Activated CD4-positive, alpha-beta T cell treated with anti-CD3 and anti-CD28 coated beads, Interleukin-2, Interleukin-6, amounts not matched to agents 100 ng/mL and 50 ng/mL, durations not matched to agents 16 hours and 8 hours (primary cell): ENCODE data around the gene YTHDF2.
"Not testable (repeated sequence)": the region's sequence is repeated elsewhere in the genome, so short reads cannot be mapped to it uniquely, and the experiment has no call there.

Source experiments
- DNase-seq: peaks from one replicate; pipeline ENCODE4 v3.0.0-alpha.2; 2020

The YTHDF2 gene

DNA sequence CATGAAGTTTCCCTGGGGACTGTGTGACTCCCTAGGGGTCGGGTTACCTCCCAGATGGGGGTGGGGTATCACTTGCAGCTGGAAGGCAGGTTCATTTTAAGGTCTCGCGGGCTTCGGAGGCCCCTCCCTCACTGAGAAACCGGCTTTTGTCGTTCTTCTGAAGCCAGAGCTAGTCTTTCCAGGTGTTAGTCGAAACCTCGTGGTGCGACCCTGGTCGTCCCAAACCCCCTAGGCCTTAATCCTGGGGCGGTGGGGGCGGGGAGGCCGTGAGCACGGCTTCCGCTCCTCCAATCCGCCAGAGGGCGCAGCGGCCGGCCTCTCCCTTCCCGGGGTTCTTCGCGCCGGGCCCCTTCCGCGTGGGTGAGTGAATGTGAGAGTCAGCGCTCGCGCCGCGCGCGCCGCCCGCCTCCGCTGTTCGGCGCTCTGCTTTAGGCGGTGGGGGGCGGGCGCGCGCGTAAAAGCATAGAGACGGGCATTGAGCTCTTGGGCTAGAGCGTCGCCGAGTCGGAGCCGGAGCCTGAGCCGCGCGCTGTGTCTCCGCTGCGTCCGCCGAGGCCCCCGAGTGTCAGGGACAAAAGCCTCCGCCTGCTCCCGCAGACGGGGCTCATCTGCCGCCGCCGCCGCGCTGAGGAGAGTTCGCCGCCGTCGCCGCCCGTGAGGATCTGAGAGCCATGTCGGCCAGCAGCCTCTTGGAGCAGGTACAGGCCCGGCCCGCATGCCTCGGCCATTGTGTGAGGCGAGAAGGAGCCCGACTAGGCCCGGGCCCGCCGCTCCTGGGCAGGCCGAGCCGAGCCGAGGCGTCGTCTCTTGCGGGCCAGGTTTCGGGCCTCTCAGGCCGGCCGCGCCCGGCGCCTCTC, at the start of gene YTHDF2:
Gene YTHDF2, plus strand, starts transcription at position 491 of the 857 bp plus-strand sequence. Its CDS starts 181 bp downstream, at position 672.
- DNase-seq, result peak; percentile 99

DNA sequence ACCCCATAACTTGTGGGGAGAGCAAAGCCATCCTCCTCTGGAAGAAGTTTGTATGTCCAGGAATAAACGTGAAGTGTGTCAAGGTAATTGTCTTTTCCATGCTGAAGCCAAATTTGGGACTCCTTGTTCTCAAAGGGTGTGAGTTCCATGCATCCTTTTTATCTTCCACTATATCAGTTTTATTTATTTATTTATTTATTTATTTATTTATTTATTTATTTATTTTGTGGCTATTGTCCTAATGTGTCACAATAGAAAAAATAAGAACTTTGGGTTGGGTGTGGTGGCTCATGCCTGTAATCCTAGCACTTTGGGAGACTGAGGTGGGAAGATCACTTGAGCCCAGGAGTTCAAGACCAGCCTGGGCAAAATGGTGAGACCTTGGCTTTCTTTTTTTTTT, 45.1 kb upstream of the YTHDF2 start:
- DNase-seq, result not testable (repeated sequence)

DNA sequence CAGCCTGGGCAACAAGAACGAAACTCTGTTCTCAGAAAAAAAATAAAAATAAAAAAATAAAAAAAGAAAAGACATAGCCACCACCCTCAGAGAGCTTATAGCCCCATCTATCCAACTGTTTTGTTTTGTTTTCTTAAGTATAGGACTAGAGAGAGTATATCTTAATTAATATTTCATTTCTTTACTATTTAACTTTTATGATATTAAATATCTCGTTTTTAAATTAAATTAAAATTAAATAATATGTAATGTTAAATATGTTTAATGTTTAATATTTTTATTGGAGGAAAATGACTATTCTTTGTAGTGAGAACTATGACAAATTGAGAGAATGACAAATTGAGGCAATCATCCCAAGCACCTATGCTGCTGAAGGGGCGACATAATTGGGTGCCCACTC, 33.1 kb upstream of the YTHDF2 start:
- no peak for DNase-seq

DNA sequence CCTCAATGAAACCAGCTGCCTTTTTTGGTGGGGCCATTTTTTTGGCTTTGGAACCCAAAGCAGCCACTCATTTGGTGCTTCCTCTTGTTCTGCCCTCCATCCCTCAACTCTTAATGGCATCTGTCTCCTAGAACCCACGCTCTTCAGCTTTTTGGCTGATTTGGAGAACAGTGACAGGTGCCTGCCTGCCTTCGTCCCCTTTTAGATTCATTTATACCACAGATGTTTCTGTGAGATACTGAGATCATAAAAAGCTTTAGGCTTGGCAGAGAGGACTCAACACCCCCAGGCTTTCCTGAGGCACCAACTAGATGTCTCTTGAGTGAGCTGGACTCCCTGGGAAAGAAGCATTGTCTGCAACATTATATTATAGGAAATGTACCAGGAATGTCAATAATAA, 20.4 kb upstream of the YTHDF2 start:
- no peak for DNase-seq

DNA sequence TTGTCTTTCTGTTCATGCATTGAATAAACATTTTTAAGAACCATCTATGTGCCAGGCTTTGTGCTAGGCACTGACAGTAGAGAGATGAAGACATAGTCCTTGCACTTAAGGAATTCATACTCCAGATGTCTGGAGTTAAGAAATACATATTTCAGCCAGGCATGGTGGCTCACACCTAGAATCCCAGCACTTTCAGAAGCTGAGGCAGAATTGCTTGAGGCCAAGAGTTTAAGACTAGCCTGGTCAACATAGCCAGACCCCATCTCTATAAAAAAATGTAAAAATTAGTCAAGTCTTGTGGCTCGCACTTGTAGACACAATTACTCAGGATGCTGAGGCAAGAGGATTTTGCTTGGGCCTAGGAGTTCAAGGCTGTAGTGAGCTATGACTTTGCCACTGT, 18.6 kb upstream of the YTHDF2 start:
- no peak for DNase-seq

DNA sequence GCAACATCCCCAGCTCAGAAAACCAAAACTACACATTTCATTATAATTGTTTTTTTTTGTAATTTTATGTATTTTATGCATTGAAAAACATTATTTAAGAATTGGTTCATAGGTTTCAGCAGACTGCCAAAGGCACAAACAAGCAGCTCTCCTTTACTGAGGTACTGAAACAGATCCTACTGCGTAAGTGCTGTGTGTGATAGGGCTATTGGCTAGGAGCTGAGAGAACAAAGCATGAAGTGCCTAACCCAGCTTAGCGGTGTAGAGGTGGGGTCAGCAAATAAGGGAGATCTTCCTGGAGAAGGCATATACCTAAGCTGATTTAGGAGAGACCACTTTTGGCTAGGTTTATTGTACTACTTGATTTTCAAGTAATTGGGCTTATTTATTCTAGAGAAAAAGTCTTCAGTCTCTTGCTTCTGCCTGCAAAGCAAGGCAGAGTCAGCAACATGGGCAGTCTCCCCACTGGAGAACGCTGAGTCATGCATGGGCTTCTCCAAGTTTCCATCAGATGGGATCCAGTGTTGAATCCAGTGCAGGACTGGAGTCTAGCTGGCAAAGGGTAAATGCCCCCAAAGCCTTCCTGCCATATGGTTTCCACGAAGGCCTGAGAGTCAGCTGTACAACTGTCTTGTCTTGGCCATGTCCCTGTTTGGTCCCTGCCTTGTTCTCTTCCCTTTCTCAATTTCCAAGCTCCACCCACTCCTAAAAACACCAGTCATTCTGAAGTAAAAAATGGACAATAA, 18.0 kb upstream of the YTHDF2 start:
- no peak for DNase-seq

DNA sequence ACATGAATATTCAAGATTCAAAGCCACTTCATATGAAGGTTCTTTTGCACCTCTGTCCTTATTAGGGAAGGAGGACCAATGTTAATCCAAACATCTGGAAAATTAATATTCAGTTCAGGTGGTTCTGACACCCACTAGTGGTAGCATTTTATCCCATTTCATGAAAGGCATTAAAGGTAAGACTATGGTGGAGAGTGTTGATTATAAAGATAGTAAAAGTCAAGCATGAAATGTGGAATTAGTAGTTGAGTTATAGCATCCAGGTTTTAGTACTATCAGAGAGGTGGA, 17.5 kb upstream of the YTHDF2 start:
- DNase-seq, result no peak

DNA sequence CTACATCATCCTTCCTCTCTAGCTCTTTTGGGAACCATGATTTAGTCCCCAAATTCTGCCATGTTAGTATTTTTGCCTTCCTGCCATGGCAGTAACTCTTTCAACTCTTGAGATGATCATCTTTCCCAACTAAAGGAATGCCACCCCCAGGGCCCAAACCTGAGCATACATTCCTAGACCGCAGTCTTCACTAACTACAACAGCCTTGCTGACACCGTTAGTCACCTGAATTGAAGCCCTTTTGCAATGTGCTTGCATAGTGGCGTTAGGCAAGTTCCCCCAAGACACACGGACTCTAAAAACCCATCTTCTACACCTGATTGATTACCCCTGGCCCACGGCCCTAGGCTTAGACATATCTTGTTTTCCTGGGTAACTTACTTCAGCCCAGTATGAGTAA, 16.4 kb upstream of the YTHDF2 start:
- no peak for DNase-seq

DNA sequence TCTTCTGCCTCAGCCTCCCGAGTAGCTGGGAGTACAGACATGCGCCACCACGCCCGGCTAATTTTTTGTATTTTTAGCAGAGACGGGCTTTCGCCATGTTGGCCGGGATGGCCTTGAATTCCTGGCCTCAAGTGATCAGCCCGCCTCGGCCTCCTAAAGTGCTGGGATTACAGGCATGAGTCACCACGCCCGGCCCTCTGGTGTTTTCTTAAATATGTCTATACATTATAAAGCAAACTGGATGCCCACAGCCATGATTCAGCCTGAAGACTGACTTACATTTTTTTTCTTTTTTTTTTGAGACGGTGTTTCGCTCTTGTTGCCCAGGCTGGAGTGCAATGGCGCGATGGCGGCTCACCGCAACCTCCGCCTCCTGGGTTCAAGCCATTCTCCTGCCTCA, 14.8 kb upstream of the YTHDF2 start:
- DNase-seq, result not testable (repeated sequence)

DNA sequence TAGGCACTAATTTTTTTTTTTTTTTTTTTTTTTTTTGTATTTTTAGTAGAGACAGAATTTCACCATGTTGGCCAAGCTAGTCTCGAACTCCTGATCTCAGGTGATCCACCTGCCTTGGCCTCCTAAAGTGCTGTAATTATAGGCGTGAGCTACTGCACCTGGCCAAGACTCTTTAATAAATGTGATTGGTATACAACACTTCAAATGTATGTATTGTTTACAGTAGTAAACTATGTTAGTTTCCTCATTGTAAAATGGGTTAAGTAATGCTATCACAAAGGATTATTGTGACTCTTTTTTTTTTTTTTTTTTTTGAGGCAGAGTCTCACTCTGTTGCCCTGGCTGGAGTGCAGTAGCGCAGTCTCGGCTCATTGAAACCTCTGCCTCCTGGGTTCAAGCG, 11.4 kb upstream of the YTHDF2 start:
- not testable (repeated sequence) for DNase-seq

DNA sequence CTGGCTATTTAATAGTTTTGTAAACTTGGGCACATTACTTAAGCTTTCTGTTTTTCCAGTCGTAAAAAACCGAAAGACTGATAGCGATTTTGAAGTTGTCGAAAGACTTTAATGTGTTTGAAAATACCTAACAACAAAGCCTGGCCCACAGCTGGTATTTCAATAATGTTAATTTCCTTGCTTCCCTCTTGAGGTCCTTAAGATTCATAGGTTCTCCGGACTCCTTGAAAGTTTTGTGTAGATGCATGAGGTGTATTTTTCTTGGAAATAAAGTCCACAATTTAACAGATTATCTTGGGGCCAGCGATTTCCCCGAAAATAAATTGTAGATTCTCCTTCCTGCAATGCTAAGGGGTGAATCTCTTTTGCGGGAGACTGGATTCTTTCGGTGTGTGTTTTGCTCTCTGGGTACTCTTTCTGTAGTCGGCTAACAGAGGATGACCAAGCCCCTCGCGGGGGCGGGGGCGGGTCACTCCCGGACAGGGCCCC, 735 bp upstream of the YTHDF2 start:
- no peak for DNase-seq

DNA sequence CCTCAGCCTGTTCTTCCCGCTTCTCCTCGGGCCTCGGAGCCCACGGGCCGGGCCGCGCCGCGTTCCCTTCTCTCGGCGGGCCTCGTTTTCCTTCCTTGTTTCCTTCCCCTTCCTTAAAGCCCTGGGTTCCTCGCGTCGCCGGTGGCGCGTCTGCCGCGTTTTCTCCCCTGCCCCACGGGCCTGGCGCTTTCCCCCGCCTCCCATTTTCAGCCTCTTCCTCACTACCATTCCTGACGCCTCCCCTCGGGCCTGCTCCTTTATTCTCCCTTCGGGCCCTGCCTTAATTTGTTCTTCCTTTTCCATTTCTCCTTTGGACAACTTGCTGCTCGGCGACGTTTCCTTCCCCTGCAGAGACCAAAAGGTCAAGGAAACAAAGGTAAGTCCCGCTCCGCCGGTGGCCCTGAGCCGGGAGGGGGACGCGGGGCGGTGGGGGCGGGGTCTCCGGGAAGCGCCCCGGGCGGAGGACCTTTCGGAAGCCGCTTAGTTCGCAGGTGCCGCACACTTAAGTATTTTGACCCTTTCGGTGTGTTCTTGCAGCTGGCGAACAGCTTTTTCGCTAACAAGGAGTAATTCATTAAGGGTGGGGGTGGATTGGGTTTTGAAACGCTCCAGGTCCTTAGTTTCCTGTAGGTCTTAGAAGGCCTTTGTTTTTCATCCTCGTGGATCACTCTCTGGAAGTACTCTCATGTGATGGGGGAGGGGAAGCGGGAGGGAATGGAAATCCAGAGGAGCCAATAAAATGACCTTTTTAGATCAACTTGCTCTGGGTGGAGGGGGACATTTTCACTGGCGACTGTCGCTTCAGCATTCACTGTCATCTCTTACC, 780 bp downstream of the YTHDF2 start:
- peak; percentile 56 for DNase-seq

DNA sequence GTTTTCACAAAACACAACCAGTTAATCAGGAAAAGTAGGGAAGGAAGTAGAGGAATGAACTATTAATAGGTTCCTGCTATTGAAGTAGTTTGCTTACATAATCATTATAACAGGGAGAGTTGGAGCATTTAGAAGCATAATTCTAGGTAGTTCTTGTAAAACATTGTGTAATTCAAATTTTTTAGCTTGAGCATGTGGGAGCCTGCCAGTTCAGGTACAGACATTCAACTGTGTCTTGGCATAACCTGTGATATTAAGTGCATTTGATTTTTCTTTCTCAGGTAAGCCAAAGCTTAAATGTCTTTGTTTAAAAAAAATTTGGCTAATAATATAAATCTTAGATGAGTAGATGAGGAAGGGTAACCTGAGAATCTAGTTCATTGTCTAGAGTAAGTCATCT, 3.4 kb downstream of the YTHDF2 start:
- DNase-seq, result no peak

DNA sequence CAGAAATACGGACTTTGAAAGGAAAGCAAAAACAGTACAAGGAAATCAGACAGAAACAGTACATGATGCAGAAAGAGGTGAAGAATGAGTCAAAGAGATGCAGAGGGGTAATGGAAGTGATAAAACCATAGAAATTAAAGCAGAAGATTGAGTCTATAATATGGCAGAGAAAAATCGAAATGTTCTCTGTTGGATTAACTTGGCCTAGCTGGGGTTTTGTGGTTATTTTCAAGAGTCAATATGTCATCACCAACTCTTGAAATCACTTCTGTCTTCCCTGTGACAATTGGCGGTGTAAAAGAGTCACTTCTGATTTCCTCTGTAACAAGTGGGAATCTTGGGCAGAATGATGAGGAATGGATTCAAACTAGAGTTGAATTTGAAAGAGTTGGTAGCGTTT, 7.4 kb downstream of the YTHDF2 start:
- DNase-seq, result peak; percentile 58

DNA sequence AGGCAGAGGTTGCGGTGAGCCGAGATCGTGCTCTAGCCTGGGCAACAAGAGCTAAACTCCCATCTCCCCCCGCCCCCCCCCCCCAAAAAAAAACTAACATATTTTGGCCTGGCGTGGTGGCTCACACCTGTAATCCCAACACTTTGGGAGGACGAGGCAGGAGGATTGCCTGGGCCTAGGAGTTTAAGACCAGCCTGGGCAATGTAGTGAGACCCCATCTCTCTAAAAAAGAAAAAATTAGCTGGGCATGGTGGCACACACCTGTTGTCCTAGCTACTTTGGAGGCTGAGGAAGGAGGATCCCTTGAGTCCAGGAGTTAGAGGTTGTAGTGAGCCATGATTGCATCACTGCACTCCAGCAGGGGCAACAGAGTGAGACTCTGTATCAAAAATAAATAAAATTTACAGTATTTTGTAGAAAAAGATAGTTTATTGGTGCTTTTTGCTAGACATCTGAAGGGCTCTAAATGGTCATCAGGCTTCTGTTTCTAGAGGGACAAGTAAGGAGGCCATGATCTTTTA, 9.0 kb downstream of the YTHDF2 start:
- no peak for DNase-seq

DNA sequence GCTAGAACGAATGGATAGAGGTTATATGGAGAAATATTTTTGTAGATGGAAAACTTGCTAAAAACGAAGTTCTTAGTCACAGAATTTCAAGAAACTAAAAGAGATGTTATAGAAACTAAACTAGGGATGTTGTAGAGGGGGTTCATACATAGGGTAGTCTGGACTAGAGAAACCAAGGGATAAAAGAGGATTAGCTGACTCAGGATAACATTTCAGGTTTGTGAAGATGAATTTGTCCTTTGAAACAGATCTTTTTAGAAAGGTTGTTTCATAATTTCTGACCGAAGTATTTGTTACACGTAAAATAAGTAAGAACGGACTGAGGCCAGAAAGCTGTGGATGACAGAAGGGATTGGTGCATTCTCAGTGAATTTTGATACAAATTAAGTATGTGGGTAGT, 13.6 kb downstream of the YTHDF2 start:
- DNase-seq, result no peak

DNA sequence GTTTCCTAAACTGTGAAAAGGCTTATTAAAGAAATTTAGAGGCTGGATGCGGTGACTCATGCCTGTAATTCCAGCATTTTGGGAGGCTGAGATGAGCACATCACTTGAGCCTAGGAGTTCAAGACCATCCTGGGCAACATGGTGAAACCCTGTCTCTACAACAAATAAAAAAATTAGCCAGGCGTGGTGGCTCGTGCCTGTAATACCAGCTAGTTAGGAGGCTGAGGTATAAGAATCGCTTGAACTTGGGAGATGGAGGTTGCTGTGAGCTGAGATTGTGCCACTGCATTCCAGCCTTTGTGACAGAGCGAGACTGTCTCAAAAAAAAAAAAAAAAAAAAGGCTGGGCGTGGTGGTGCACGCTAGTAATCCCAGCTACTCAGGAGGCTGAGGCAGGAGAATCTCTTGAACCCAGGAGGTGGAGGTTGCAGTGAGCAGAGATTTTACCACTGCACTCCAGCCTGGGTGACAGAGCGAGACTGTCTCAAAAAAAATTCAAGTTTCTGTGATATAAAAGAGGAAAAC, 14.1 kb downstream of the YTHDF2 start:
- not testable (repeated sequence) for DNase-seq

DNA sequence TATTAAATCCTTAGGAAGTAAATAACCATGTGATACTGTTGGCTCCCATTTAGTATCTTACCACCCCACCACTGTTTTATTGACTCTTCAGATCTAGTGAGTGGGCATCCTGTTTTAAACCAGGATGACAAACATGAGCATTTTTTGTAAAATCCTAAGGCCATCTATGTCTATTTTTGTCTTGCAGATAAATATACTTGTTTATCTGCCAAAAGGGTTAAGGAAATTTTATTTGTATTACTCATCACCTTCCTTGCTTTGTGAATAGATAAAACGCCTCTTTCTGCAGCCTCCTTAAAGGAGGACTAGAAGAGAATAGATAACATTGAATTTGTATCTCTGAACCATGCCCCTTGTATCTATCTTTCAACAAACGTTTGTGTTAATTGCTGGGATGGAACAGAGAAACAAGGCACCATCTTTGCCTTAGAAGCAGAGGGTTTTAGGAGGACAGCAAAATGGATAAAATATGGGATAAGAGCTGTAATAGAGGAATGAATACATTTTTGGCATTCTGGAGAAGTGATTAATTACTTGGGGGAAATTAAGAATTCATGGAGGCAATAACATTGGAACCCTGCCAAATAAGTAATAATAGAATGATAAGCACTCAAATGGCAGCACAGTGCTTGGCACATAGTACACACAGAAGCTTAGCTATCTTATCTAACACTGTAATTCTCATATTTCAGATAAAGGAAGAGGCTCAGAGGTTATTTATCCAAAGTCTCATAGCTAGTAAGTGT, 14.7 kb downstream of the YTHDF2 start:
- DNase-seq, result no peak

DNA sequence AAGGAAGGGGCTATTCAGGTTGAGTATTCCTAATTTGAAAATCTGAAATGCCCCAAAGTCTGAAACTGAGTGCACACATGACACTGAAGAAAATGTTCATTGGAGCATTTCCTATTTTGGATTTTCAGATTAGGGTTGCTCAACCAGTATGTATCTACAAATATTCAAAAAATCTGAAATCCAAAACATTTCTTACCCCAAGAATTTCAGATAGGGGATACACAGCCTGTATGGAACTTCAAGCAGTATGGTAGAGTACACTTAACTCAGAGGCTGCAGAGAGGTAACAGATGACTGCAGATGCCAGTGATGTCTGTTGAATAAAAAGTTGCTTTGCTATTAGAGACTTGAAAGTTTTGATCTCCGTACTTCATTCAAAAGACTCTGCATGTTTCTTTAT, 19.0 kb downstream of the YTHDF2 start:
- no peak for DNase-seq

DNA sequence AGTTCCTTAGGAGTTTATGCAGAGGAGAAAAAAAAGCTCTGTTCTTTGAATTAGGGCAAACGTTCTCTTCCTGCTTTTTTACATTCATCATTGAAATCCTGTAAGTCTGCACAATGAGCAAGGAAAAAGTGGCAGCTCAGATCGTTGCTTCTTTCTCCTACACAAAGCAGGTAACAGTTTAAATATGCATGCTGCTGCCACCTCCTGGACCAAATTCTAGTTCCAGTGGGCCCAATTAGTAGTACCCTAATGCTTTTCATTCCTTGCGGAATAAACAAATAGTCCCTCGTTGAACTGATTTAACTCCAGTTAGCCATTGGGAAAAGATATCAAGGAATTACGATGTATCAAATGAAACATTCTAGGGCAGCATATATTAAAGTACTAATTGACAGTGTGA, 20.1 kb downstream of the YTHDF2 start:
- DNase-seq, result no peak

DNA sequence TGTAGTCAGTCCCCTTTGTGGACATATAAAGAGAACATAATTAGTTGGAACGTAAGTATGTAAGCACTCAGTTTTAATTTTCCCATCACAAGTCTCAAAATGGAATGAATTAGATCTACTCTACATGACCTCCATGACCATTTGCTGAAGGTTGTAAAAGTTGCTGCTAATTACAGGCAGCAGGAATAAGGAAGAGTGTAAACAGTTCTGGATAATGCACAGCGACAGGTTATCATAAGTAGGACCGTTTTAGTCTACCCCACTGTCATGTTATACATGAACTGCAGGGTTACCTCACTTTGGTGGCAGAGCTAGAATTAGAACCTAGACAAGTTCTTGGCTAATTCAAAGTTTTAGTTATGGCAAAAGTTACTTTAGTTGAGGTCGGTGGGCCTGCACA, 21.7 kb downstream of the YTHDF2 start:
- no peak for DNase-seq

DNA sequence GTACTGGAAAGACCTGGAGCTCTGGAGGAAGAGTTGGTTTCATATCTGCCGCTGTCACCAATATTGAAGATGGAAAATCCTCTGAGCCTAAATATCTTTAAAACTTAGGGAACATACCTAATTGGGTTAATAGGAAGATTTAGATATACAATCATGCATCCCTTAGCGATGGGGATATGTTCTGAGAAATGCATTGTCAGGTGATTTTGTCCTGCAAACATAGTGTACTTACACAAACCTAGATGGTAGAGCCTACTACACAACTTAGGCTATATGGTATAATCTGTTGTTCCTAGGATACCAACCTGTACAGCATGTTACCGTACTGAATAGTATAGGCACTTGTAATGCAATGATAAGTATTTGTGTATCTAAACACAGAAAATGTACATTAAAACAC, 22.5 kb downstream of the YTHDF2 start:
- no peak for DNase-seq
